BE2C (cell line): ENCODE results near the gene KIAA0319L.

ENCODE experiments used
- DNase-seq: peaks from one replicate; pipeline ENCODE4 v3.0.0-alpha.2; 2020
- H3K27me3 ChIP-seq: fragments of 250-450 bp; sonication (Bioruptor Pico); 2 replicates; pipeline ENCODE4 v1.5.1; 2020; ENCODE audit warnings: mild to moderate bottlenecking
- H3K36me3 ChIP-seq: fragments of 250-450 bp; sonication (Bioruptor Pico); 2 replicates; pipeline ENCODE4 v1.5.1; 2020; ENCODE audit warnings: mild to moderate bottlenecking
- H3K4me1 ChIP-seq: fragments of 250-450 bp; sonication (Bioruptor Pico); 2 replicates; pipeline ENCODE4 v1.5.1; 2020
- H3K4me3 ChIP-seq: 2 replicates; pipeline ENCODE4 v1.5.1; 2011; ENCODE audit warnings: low read depth, low read length
- H3K9me3 ChIP-seq: fragments of 250-450 bp; sonication (Bioruptor Pico); 2 replicates; pipeline ENCODE4 v1.5.1; 2020
- CTCF ChIP-seq: IDR thresholded peaks from 2 replicates; pipeline ENCODE4 v1.5.1; 2012; ENCODE audit warnings: mild to moderate bottlenecking, low read depth, low read length

The KIAA0319L gene

GRCh38 chr1:35576061-35576765, 19.0 kb upstream of the KIAA0319L start:
- TF ChIP-seq CTCF: no peak
- H3K9me3 ChIP-seq: no peaks in the 10 kb centered on the region
- H3K27me3 ChIP-seq: no peaks in the 10 kb centered on the region
- no peak for DNase-seq
- no peaks in the 10 kb centered on the region for H3K36me3 ChIP-seq
- no peak overlapping the region for H3K4me3 ChIP-seq
- H3K4me1 ChIP-seq: no peaks in the 10 kb centered on the region

- Histone ChIP-seq H3K9me3 (no peaks in the 10 kb centered on the region), H3K4me3 (no peak overlapping the region), H3K4me1 (no peaks in the 10 kb centered on the region), H3K36me3 (no peaks in the 10 kb centered on the region), H3K27me3 (no peaks in the 10 kb centered on the region)
- DNase-seq: no peak
- no peak for TF ChIP-seq CTCF
Measured at GRCh38 chr1:35575416-35575958, 18.3 kb upstream of the KIAA0319L start.

- H3K9me3 ChIP-seq: no peaks in the 10 kb centered on the region
- no peak overlapping the region for H3K4me3 ChIP-seq
- no peaks in the 10 kb centered on the region for H3K4me1 ChIP-seq
- no peak for TF ChIP-seq CTCF
- no peaks in the 10 kb centered on the region for H3K27me3 ChIP-seq
- no peaks in the 10 kb centered on the region for H3K36me3 ChIP-seq
- DNase-seq: no peak
Measured at GRCh38 chr1:35574655-35575415, 17.6 kb upstream of the KIAA0319L start.

GRCh38 chr1:35574125-35574654, 17.0 kb upstream of the KIAA0319L start:
- H3K27me3 ChIP-seq: no peaks in the 10 kb centered on the region
- no peak for DNase-seq
- no peaks in the 10 kb centered on the region for H3K9me3 ChIP-seq
- H3K4me3 ChIP-seq: no peak overlapping the region
- no peak for TF ChIP-seq CTCF
- no peaks in the 10 kb centered on the region for H3K36me3 ChIP-seq
- H3K4me1 ChIP-seq: no peaks in the 10 kb centered on the region

GRCh38 chr1:35573198-35574124, 16.3 kb upstream of the KIAA0319L start, which contains the start of gene TFAP2E:
TSS of gene TFAP2E (plus strand) at chr1:35573314. CDS start at chr1:35573578, 264 bp downstream.
- no peaks in the 10 kb centered on the region for H3K9me3 ChIP-seq
- no peaks in the 10 kb centered on the region for H3K36me3 ChIP-seq
- peak within 1 kb of the TSS; percentile 34 for H3K4me3 ChIP-seq
- TF ChIP-seq CTCF: no peak
- H3K4me1 ChIP-seq: no peaks in the 10 kb centered on the region
- peak; percentile 31 for DNase-seq
- H3K27me3 ChIP-seq: no peaks in the 10 kb centered on the region
